Stimulated activated CD8-positive, alpha-beta memory T cell treated with anti-CD3 and anti-CD28 coated beads, Interleukin-15, amount 100 ng/mL, for 48 hours (primary cell): Measurements from ENCODE around the gene TPMT.
"Not testable (repeated sequence)": the region's sequence is repeated elsewhere in the genome, so short reads cannot be mapped to it uniquely, and the experiment has no call there.

Experiments used
- DNase-seq, 2 donors: peaks; one replicate each; pipeline ENCODE4 v3.0.0-alpha.2; 2020; ENCODE audit warnings: low read depth in 2 of 2

Gene TPMT

GRCh38 chr6:18155864-18156421 lies 1.1 kb upstream of the TPMT start:
- peak; percentile 15 to 21 for DNase-seq

DNA sequence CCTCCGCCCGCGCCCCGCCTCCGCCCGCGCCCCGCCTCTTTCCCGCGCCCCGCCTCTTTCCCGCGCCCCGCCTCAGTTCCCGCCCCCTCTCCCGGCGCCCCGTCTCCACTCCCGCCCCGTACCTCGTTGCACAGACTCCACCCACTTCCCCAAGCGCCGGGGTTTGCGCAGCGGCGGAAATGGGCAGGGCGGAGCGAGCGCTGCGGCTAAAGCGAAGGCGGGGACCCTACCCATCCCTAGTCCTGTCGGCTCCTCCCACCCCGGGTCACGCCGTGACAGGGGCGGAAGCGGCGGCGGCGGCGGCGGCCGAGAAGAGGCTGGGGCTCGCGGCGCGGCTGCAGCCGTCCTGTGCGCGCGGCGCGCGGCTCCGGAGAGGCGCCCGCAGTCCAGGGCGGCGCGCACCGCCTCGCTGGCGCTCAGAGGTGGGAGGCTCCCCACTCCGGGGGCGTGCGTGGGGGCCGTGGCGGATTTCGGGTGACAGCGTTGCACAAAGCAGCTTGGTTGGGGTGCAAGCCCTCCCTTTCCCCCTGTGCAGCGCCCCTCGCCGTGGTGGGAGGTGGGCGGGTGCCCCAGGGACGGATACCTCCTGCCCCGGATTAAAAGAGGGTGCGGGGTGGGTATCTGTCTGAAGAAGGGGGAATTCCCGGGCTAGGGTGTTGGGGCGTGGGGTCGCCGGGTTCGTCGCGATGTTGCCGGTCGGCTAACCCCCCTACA lies 430 bp upstream of the TPMT start, which contains the start of gene KDM1B:
Gene KDM1B (plus strand): TSS at position 273 of the 714 bp plus-strand sequence. CDS start 4,474 bp downstream, outside the sequence.
- DNase-seq = peak; percentile 98

DNA sequence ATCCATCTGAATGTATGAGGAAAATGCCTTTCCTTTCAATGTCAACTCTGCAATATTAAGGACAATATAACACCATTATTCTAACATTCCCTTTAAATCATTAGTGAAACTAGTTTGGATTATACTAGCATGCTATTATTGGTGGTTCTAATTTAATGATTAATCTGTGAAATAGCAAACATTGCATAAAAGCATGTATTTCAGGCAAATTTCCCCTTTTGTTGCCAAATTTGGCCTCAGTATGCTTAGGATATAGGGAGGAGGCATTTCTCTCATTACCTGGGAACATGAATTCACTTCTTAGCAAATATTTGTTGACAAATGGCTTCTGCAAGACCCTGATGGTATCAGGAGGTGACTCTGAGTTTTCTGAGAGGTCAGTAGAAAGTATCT lies 1.6 kb downstream of the TPMT start:
- no peak for DNase-seq

DNA sequence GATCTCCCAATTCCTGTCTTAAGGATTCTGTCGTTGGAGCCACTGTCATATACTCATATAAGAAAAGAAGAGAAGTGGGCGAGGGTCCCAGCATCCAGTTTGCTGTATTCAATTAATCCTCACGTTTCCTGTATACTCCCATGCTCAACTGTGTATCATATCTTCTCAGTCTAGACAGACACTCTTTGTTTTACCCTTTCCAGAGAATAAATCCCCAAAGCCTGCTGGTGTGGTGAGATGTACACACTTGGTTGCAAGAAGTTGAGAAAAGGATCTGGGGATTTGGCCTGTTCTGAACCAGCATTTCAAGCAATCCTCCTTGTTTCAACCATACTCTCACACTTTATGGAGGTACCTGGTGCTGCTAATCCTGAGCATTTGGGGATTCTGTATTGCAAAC lies 3.1 kb downstream of the TPMT start:
- no peak for DNase-seq

DNA sequence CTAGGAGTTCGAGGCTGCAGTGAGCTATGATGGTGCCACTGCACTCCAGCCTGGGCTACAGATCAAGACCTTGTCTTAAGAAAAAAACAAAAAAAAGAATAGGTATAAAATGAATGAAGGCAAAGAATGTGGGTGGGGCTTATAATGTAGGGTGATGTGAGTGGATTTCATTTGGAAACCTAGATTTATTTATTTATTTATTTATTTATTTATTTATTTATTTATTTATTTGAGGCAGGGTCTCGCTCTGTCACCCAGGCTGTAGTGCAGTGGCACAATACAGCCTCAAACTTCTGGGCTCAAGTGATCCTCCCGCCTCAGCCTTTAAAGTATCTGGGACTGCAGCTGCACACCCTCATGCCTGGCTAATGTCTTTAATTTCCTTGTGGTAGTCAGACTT lies 3.5 kb downstream of the TPMT start:
- DNase-seq = not testable (repeated sequence)

GRCh38 chr6:18148304-18149025 lies 6.4 kb downstream of the TPMT start:
- DNase-seq = no peak

- DNase-seq = no peak
Observed at GRCh38 chr6:18147616-18148015, 7.3 kb downstream of the TPMT start.

- DNase-seq = no peak
Observed at GRCh38 chr6:18147160-18147559, 7.7 kb downstream of the TPMT start.

- DNase-seq = no peak
Observed at GRCh38 chr6:18142591-18142861, 12.4 kb downstream of the TPMT start.

DNA sequence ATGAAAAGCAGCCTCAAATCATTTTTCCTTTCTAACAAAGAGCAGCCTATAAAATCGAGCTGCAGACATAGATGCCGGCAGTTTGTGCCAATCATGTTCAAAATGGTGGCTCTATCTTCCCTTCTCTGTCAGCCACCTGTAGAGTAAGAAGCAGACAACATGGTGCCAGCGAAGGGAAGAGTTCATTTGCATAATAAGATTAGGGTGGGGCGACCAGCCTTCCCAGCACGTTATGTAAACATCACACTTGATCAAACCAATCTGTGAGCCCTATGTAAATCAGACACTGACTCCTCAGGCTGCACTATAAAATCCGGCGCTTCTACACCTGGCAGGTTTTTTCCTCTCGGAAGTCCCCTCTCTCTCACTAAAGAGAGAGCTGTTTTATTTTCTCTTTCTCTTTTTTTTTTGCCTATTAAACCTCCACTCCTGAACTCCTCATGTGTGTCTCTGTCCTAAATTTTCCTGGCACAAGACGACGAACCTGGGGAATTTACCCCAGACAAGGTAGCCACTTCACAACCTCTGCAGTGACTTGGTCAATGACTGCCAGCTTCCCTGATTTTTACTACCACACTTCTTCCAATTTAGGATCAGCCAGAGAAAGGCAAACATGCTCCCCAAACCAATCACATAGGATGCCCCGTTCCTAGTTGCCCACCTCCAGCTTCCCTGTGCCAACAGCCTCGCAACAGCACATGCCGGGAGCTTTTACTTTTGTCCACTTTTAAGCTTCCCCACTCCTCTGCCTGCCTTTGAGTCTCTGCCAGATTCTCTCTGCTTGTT lies 12.9 kb downstream of the TPMT start:
- no peak for DNase-seq

DNA sequence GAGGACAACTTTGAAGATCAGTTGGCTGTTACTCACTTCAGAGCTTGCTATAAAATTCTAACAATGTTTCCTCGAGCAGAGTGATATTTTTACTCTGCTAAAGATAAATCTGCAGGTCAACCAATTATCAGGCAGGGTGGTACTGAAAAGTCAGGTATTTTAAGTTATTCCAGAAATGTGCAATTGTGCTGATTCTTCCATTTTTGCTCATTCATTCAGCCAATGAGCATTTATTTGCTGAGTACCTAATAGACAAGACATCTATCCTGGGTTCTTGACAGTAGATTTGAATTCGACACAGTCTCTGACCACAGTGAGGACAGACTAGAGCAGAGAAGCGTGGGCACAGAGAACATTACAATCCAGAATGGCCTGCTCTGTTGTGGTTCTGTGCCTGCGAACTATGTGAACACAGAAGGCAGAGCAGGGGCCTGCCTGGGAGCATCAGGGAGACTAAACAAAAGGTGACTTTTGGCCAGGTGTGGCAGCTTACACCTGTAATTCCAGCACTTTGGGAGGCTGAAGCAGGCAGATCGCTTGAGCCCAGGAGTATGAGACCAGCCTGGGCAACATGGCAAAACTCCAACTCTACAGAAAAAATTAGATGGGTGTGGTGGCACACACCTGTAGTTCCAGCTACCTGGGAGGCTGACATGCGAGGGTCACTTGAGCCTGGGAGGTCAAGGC lies 14.8 kb downstream of the TPMT start:
- DNase-seq = no peak

DNA sequence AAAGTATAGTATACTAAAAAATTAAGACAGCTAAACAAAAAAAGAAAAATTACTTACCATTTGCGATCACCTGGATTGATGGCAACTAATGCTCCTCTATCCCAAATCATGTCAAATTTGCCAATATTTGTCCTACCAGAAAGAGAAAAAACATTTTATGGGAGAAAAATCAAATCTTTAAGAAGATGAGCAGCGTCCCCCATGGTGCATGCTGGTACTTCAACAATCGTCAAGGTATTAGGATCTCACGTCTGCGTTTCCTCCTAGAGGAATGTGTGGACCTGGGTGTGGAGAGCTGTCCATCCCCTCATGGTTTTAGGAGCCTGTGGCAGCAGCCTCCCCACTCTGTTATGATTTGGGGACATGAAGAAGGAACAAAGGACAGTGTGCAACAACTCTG lies 16.0 kb downstream of the TPMT start:
- no peak for DNase-seq

GRCh38 chr6:18136260-18136659 lies 18.6 kb downstream of the TPMT start:
- no peak for DNase-seq

DNA sequence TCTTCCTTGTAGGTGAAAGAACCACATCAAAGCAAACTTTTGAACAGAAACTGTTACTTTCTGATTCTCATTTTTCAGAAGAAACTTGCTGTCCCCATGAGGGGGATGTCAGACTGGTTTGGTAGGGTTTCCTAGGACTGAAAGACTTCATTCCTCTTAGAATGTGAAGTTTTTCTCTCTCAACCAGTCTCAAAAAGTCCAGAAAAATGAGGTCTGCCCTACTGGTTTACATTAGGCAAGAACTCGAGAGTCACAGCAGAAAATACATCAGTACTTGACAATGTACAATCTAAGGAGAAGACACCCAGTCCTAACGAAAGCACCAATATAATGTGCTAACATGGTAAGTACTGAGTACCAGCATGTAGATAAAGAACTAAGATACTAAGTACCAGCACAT lies 19.7 kb downstream of the TPMT start:
- DNase-seq = no peak

DNA sequence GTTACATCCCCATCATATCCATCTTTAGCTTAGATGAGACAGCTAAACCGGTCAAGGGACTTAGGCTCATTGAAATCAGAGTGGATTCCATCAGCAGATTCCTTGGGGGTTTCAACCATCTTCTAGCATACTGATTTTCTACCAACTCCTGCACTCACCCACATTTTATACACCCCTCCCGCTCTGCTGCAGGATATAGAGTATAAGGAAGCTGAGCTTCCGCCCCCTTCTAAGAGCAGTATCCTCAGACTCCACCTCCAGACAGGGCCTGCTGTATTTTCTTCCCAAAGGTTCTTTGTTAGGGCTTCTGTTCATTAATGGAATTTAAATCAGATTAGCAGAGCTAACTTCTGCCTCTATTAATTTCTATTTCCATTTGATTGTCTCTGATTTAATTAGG lies 22.5 kb downstream of the TPMT start:
- no peak for DNase-seq

GRCh38 chr6:18126121-18126520 lies 28.8 kb downstream of the TPMT start:
- no peak for DNase-seq

DNA sequence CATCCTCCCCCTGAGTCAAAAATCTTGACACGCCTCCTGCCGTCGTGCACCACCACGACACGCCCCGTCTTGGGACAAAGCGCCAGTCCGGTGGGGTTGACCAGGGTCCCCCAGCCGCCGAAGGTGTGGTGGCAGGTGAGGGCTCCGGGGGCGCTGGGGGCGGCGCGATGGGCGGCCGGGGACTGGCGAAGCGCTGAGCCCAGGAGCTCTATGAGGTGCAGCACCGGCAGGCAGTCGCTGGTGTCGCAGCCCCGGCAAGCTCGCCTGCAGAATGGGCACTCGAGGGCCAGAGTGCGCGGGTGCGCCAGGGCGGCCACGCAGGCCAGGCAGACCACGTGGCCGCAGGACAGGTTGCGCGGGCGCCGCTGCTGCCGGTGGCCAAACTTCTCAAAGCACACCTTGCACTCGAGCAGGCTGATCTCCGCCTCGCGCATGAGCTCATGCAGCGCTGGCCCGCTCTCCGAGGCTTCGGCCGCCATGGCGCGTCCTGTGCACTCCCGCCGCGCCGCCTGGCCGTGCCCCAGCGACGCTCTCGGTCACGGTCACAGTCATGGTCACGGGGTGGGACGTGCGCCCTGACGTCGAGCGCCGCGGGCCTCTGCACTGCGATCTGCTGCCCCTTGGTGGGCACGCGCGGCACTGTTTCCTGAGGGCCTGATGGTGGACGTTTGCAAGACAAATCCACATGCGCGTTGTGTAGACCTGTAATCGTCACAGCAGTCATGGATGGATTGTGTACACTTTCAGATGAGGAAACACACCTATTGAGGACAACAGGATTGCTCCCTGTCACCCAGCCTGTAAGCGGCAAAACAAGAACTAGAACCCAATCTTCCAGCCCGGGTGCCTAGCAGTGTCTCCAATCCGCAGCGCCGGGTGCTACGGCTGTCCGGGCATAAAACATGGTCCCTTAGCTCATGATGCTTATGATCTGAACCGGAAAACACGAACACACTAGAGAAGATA lies 32.5 kb downstream of the TPMT start, which contains the start of gene NHLRC1:
Gene NHLRC1 (minus strand): TSS at position 550 of the 966 bp plus-strand sequence. CDS start 71 bp downstream, at position 479.
- peak; percentile 57 to 71 for DNase-seq

DNA sequence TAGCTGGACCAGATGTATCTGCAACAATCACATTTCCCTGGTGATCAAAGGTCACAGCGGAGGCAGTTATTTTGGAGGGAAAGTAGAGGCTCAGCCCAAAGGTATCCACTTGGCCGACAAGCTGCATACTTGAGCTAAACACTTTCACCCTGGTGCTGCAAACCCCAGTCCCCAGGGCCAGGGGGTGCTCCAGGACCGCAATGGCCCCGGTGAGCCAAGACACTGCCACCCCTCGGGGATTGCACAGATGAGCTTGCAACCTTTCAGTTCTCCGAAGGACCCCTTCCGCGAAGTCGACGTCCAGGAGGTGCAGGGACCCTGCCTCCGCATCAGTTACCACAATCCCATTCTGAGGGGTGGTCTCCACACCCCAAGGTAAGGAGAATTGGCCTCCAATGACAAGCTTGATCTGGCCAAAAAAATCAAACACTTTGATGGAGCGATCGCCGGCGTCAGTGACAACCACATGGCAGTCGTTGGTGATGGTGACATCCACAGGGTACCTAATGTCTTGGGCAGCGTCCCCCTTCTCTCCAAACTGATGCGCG lies 33.2 kb downstream of the TPMT start:
- no peak for DNase-seq

DNA sequence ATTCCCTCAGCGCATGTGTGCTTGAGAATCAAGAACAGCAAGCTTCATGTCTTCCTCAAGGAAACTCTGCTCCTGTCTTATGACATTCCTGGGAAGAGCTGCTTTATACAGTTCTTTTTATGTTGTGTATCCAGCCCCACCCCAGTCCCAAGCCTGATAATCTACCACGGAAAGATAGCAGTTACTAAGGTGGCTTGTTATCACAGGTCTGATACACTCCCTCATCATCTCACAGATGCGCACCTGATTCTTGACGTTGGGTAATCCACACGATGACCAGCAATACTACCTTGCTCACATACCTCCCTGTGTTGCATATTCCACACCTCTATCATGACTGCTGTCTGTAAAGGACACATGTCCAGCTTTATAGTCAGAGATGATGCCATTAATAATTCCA lies 35.6 kb downstream of the TPMT start:
- no peak for DNase-seq

- no peak for DNase-seq
Observed at GRCh38 chr6:18118330-18118729, 36.5 kb downstream of the TPMT start.
